Motor neuron (in vitro differentiated cells): ENCODE results near the gene TMEM164. TPM values are rescaled to one million over a fixed set of nuclear protein-coding genes. Genes with fewer than 3 reads are reported as not detected.
A peak's percentile ranks its signal among the peaks of the same experiment; 100 is the strongest.

Experiments used
- ATAC-seq, 8 experiments: fragments of 200-7000 bp; cut with Tn5 transposase; replicated peaks in 6 of 8; 2 replicates each; pipeline ENCODE4 v1.8.0; 2021; ENCODE audit warnings: mild to moderate bottlenecking in 8 of 8, moderate library complexity in 8 of 8
- H3K27ac ChIP-seq, 2 donors: fragments of 250-450 bp; sonication (Bioruptor Pico); 2 replicates each; pipeline ENCODE4 v1.9.0; 2021; ENCODE audit warnings: antibody characterized with exemption in 2 of 2, mild to moderate bottlenecking in 2 of 2, moderate library complexity in 1 of 2
- H3K4me1 ChIP-seq, 2 donors: fragments of 250-450 bp; sonication (Bioruptor Pico); replicated peaks in 1 of 2; 2 replicates each; pipeline ENCODE4 v1.6.1; 2021; ENCODE audit warnings: antibody characterized with exemption in 2 of 2, mild to moderate bottlenecking in 2 of 2, moderate library complexity in 1 of 2
- H3K4me3 ChIP-seq, 5 donors: fragments of 250-450 bp; sonication (Bioruptor Pico); 2 replicates each; pipeline ENCODE4 v1.9.0; 2021; ENCODE audit warnings: antibody characterized with exemption in 5 of 5, mild to moderate bottlenecking in 5 of 5, moderate library complexity in 4 of 5
- WGBS, 10 experiments: fragments of 450-650 bp; shearing (Covaris generic); methylation state at CpG; one replicate each; pipeline ENCODE4 v1.0.0; 2022; 5-methylcytosine and 5-hydroxymethylcytosine counted together
- in situ Hi-C, 9 experiments: fragments of 400-800 bp; cut with MboI; loops; one replicate each; pipeline ENCODE4 v1.15.0; 2021; ENCODE audit warnings: low sequenced_read_pairs in 9 of 9, low pct_unique_long_range_greater_than_20kb in 2 of 9; ENCODE audit not compliant: unreplicated experiment in 9 of 9
- total RNA-seq, 8 experiments: library from RNA; unstranded; fragments of 300-600 nt; gene quantifications; 2 replicates each; pipeline versions ENCODE4 v1.2.3 to v1.2.4, GENCODE V29; 2022

Gene TMEM164
- total RNA-seq, 8 experiments from 2014 or later: 9.3 to 38.2 (median 19.1) TPM

DNA sequence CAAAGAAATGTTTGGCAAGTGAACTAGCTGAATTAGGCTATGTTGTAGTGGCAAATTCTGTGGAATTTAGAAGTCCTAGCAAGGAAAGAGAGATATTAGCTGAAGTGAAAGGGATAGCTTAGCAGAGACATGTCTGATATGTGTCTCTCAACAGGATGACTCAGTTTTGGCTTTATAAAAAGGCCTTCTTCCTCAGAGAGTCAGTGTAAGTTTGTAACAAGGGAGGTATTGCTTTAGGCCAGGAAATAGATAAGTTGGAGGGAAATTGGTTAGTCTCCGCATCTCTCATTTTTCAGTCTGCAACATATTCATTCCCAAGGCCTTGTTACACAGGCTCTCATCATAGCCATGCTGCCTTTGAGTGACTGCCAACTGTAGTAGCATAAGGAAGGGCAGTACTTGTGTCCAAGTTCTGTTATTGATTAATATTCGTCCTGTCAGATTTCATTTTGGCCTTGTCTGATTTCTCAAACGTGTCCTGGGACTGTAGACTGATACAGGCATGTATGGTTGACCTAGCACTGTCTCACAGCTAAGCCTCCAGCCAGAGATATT, 4.0 kb downstream of the TMEM164 start:
- in situ Hi-C loops: no loop called here
- no peak for ATAC-seq
- Histone ChIP-seq H3K27ac (no peak overlapping the region), H3K4me1 (peaks cover 21 to 36% of the 10 kb centered on the region in 2 donors), H3K4me3 (no peak overlapping the region)
- WGBS, 10 experiments: 0 to 86% (median 71%) methylated on average over 1 of the region's 3 CpGs; no CpG with 5 or more reads in 7 of the 10 experiments

DNA sequence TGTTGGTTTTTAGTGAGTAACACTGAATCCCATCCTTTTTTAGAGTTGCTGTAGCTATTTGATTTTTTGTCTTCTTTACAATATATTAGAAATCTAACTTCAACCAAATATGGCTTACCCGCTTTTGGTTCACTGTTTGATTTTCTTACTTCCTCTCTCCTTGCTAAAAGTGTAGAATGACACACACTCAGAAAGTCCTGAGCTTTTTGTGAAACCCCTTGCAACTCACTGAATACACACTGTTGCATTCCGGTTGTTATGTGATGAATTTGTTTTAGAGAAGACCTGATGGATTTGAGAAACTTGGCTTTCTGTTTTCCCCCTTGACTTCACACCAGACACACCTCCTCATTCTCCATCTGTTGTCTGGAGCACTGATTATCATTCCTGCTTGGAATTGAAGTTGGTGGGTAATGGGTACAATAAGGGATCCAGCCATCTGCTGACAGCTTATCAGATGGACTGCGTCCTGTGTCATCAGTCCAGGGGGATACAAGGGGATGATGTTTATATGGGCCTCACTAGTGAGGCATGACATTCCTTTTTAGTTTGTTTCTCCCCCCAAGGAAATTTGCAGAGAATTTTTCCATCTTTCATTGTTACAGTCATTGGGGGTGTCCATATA, 5.2 kb downstream of the TMEM164 start:
- WGBS, 10 experiments: 25 to 100% (median 60%) methylated on average over 1 to 3 of the region's 3 CpGs; no CpG with 5 or more reads in 6 of the 10 experiments
- peaks cover 21 to 35% of the 10 kb centered on the region in 2 donors for H3K4me1 ChIP-seq
- H3K4me3 ChIP-seq: no peak overlapping the region
- no peak overlapping the region for H3K27ac ChIP-seq
- ATAC-seq: no peak
- in situ Hi-C loops: no loop called here

DNA sequence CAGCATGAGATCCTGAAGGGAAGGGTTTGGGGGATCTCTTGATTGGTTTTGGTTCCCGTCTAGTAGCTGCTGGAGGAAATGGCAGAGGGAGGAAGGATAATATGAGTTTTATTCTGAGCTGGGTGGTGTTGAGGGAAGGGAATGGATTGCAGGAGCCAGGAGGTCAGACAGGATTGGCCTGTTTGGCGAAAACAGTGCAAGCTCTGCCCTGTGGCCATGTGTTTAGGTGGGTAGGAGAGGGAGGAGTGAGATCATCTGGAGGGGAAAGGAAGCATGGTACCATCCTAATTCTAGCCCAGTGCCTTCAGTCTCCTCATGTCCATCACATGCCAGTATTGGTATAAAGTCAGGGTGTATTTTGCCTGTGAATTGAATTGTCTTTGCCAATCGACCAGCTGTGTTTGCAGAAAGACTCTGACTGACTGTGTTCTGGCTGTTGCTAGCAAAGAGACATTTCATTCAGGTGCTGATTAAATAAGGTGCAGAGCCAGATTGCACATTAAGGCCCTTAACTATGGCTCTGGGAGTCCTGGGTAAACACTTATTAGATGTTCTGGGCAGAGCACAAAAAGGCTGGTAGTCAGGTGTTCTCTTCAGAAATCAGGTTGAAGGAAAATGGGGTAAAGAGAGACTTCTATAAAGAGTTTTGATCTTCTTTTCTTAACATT, 10.0 kb downstream of the TMEM164 start:
- H3K4me1 ChIP-seq: peaks cover 8 to 17% of the 10 kb centered on the region in 2 donors
- no peak overlapping the region for H3K27ac ChIP-seq
- no peak overlapping the region for H3K4me3 ChIP-seq
- WGBS, 10 experiments: 30 to 60% methylated on average over 1 to 2 of the region's 3 CpGs; no CpG with 5 or more reads in 8 of the 10 experiments
- peak in 1 of 8 experiments; percentile 78 for ATAC-seq
- in situ Hi-C loops: no loop called here

DNA sequence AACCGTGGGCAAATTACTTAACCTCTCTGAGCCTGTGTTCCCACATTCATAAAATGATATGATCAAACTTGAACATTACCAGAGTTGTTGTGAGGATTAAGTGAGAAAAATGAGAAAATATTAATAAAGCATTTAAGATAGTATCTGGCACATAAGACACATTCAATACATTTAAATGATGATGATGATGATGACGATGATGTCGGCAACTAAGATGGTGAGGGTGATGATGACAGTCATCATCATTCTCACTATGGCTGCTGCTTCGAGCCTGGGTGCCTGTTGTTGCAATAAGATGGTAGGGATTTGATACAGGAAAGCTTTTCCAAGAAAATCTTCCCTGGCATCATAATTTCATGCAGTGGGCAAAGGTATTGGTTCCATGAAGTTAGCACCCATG, 11.1 kb downstream of the TMEM164 start:
- no peak overlapping the region for H3K4me3 ChIP-seq
- in situ Hi-C loops: no loop called here
- WGBS, 10 experiments: 67 to 100% (median 84%) methylated on average over 2 to 4 of the region's 4 CpGs; no CpG with 5 or more reads in 6 of the 10 experiments
- ATAC-seq: no peak
- H3K4me1 ChIP-seq: peaks cover 7 to 17% of the 10 kb centered on the region in 2 donors
- no peak overlapping the region for H3K27ac ChIP-seq

DNA sequence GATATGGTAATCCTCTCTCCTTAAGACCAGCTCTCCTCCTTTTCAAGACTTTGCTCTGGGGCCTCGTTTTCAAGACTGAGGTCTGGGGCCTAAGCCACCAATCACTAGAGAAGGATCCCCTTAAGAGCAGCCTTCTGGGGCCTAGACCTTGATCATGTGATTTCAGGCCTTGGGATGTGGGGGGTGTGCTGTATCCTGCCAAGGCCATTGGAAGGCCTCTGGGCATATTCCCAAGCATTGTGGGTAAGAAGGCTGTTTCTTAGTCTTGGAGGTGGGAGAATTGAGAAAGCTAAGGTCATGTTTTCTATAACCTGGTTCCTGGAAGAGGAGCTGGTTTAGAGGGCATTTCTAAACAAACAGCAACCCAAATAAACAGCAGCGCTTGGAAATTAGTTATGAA, 12.1 kb downstream of the TMEM164 start:
- peaks cover 7 to 17% of the 10 kb centered on the region in 2 donors for H3K4me1 ChIP-seq
- in situ Hi-C loops: no loop called here

GRCh38 chrX:110015915-110016314, 13.0 kb downstream of the TMEM164 start:
- peaks cover 7 to 17% of the 10 kb centered on the region in 2 donors for H3K4me1 ChIP-seq
- ATAC-seq: peak in 5 of 8 experiments; percentile 16 to 42 (median 30)
- H3K27ac ChIP-seq: peak overlapping the region in 1 of 2 donors; percentile 26
- in situ Hi-C loops: no loop called here
- no peak overlapping the region for H3K4me3 ChIP-seq
- WGBS, 10 experiments: 33 to 70% methylated on average over 2 to 5 of the region's 5 CpGs; no CpG with 5 or more reads in 8 of the 10 experiments

More for the DNA sequence above, 12.1 kb downstream of the TMEM164 start:
- Histone ChIP-seq H3K27ac (no peak overlapping the region), H3K4me3 (no peak overlapping the region)
- ATAC-seq: peak in 3 of 8 experiments; percentile 34 to 52 (median 36)
- 65 to 100% methylated on average over 1 to 2 of the region's 2 CpGs; no CpG with 5 or more reads in 8 of the 10 experiments for WGBS, 10 experiments

DNA sequence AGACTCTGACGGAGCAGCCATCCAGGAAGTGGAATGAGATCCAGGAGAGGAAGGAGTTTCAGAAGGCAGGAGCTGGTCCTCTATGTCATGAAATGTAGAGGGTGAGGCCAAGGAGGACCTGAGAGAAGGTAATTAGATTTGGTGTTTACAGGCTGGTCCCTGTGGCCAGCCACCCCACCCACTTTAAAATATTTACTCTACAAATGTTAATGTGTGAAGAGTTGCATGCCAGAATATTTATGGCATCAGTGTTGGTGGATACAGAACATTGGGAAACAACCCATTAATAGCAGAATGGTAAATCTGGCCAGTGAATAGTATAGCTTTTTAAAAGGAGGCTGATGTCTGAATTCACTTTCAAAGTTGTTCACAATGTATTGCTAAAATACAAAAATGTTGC, 17.6 kb downstream of the TMEM164 start:
- ATAC-seq: peak in 3 of 8 experiments; percentile 73 to 85 (median 84)
- Histone ChIP-seq H3K4me1 (peaks cover 4 to 9% of the 10 kb centered on the region in 2 donors), H3K4me3 (no peak overlapping the region), H3K27ac (no peak overlapping the region)
- WGBS, 10 experiments: 17 to 100% (median 50%) methylated on average over 1 of the region's 1 CpG; no CpG with 5 or more reads in 7 of the 10 experiments
- in situ Hi-C loops: no loop called here

GRCh38 chrX:110021258-110022022, 18.5 kb downstream of the TMEM164 start:
- no peak overlapping the region for H3K4me3 ChIP-seq
- H3K4me1 ChIP-seq: no peaks in the 10 kb centered on the region
- peak in 3 of 8 experiments; percentile 16 to 75 (median 46) for ATAC-seq
- H3K27ac ChIP-seq: no peak overlapping the region
- WGBS, 10 experiments: 7 to 100% (median 51%) methylated on average over 1 to 4 of the region's 4 CpGs; no CpG with 5 or more reads in 2 of the 10 experiments
- in situ Hi-C loops: no loop called here

- ATAC-seq: no peak
- Histone ChIP-seq H3K4me3 (no peak overlapping the region), H3K4me1 (no peaks in the 10 kb centered on the region), H3K27ac (no peak overlapping the region)
- in situ Hi-C loops: no loop called here
- WGBS, 10 experiments: 55 to 100% (median 89%) methylated on average over 1 to 5 of the region's 5 CpGs; no CpG with 5 or more reads in 6 of the 10 experiments
Measured at GRCh38 chrX:110022599-110023448, 19.9 kb downstream of the TMEM164 start.

GRCh38 chrX:110025395-110025794, 22.5 kb downstream of the TMEM164 start:
- 14 to 60% (median 20%) methylated on average over 1 of the region's 1 CpG; no CpG with 5 or more reads in 7 of the 10 experiments for WGBS, 10 experiments
- H3K27ac ChIP-seq: no peak overlapping the region
- in situ Hi-C loops: loop anchor here in 1 of 9 experiments (25.0 kb wide), 1 partner anchor 112 kb away; no protein-coding TSS in a partner anchor
- no peak overlapping the region for H3K4me3 ChIP-seq
- H3K4me1 ChIP-seq: no peaks in the 10 kb centered on the region
- ATAC-seq: no peak

- no peaks in the 10 kb centered on the region for H3K4me1 ChIP-seq
- ATAC-seq: peak in 3 of 8 experiments; percentile 65 to 95 (median 91)
- no peak overlapping the region for H3K27ac ChIP-seq
- in situ Hi-C loops: loop anchor here in 1 of 9 experiments (25.0 kb wide), 1 partner anchor 111 kb away; no protein-coding TSS in a partner anchor
- WGBS, 10 experiments: 0 to 90% (median 25%) methylated on average over 1 to 4 of the region's 9 CpGs; no CpG with 5 or more reads in 6 of the 10 experiments
- no peak overlapping the region for H3K4me3 ChIP-seq
Measured at GRCh38 chrX:110026099-110026844, 23.4 kb downstream of the TMEM164 start.
